K562 (cell line): ENCODE measurements around the gene PPIF. TPM values are rescaled to one million over a fixed set of nuclear protein-coding genes. Genes with fewer than 3 reads are reported as not detected.

Experiments
- ATAC-seq: fragments of 200-7000 bp; cut with Tn5 transposase; 3 replicates; pipeline ENCODE4 v1.9.1; 2020; ENCODE audit warnings: moderate library complexity
- BruUV-seq: library from RNA; stranded (reverse); fragments of 400-500 nt; replicated peaks from 2 replicates; lab custom pipeline; 2021; lab: Mats Ljungman, UMichigan
- CTCF ChIA-PET: fragments of 300-600 bp; formaldehyde crosslinking; extraction: SDS; loops from one replicate; lab custom pipeline; 2021; ENCODE audit warnings: low intra/inter-chr PET ratio; lab: Yijun Ruan, JAX
- POLR2A ChIA-PET: fragments of 300-600, 350-650 bp; sonication (Branson Sonifier 250); formaldehyde crosslinking; extraction: SDS; loops from one replicate; lab custom pipeline; 2021; ENCODE audit warnings: antibody characterized with exemption, inconsistent platforms; lab: Yijun Ruan, JAX
- DNase-seq, 4 experiments: peaks; one replicate each; pipeline versions ENCODE4 v3.0.0 to v3.0.0-alpha.2; 2011 to 2018; ENCODE audit warnings: low spot score in 3 of 4, mixed read lengths in 3 of 4; ENCODE audit errors: extremely low read depth in 1 of 4
- FAIRE-seq: peaks from 2 replicates; lab custom pipeline; 2011; peaks lifted over from hg19 to GRCh38; lab: Jason Lieb, UNC
- H2AFZ ChIP-seq: 2 replicates; pipeline ENCODE4 v1.6.0; 2011; ENCODE audit warnings: low read depth, low read length, control low read depth, inconsistent platforms
- H3K27ac ChIP-seq: fragments of 200-600 bp; 3 replicates; pipeline ENCODE4 v1.8.0; 2011; ENCODE audit warnings: low read depth, mild to moderate bottlenecking, control low read depth, inconsistent platforms, low read length, moderate library complexity, mixed read lengths; ENCODE audit errors: extremely low read depth
- H3K27me3 ChIP-seq, 2 experiments: fragments of 300-600 bp in 1 of 2; 2 replicates in 1 of 2; 3 replicates in 1 of 2; pipeline versions ENCODE4 v1.6.0 to v1.8.0; 2011; ENCODE audit warnings: inconsistent platforms in 2 of 2, low read length in 2 of 2, mild to moderate bottlenecking in 1 of 2, mixed read lengths in 1 of 2, moderate library complexity in 1 of 2; ENCODE audit not compliant: control insufficient read depth in 2 of 2, insufficient read depth in 2 of 2
- H3K36me3 ChIP-seq: fragments of 300-600 bp; 3 replicates; pipeline ENCODE4 v1.8.0; 2011; ENCODE audit warnings: mild to moderate bottlenecking, low read length, inconsistent platforms; ENCODE audit not compliant: control insufficient read depth, insufficient read depth
- H3K4me1 ChIP-seq, 2 experiments: fragments of 200-600 bp in 1 of 2; replicated peaks in 1 of 2; 2 replicates in 1 of 2; 3 replicates in 1 of 2; pipeline versions ENCODE4 v1.5.1 to v1.8.0; 2011; ENCODE audit warnings: inconsistent platforms in 2 of 2, low read length in 2 of 2, mild to moderate bottlenecking in 1 of 2, mixed read lengths in 1 of 2, moderate library complexity in 1 of 2; ENCODE audit not compliant: control insufficient read depth in 2 of 2, insufficient read depth in 2 of 2
- H3K4me2 ChIP-seq: 2 replicates; pipeline ENCODE4 v1.6.1; 2011; ENCODE audit warnings: low read length, control low read depth, inconsistent platforms, mixed read lengths; ENCODE audit not compliant: insufficient read depth
- H3K4me3 ChIP-seq: fragments of 200-600 bp; sonication (generic), shearing (Covaris generic); 2 replicates; pipeline ENCODE4 v1.5.1; 2016; ENCODE audit warnings: control low read depth, inconsistent platforms
- H3K79me2 ChIP-seq: fragments of 200-600 bp; 3 replicates; pipeline ENCODE4 v1.8.0; 2011; ENCODE audit warnings: low read length, inconsistent platforms; ENCODE audit not compliant: control insufficient read depth, insufficient read depth
- H3K9ac ChIP-seq, 2 experiments: 2 replicates each; pipeline versions ENCODE4 v1.6.0 to v1.6.1; 2011; ENCODE audit warnings: low read depth in 2 of 2, low read length in 2 of 2, control low read depth in 1 of 2, inconsistent platforms in 1 of 2, mild to moderate bottlenecking in 1 of 2, mixed read lengths in 1 of 2; ENCODE audit not compliant: insufficient read depth in 1 of 2
- H3K9me1 ChIP-seq: one replicate; pipeline ENCODE4 v1.6.0; 2011; ENCODE audit warnings: inconsistent platforms, mild to moderate bottlenecking, low read length, moderate library complexity; ENCODE audit not compliant: control insufficient read depth, insufficient read depth
- H3K9me3 ChIP-seq: replicated peaks from 2 replicates; pipeline ENCODE4 v1.5.1; 2011; ENCODE audit warnings: low read depth, low read length, inconsistent platforms; ENCODE audit not compliant: control insufficient read depth, insufficient read depth
- H4K20me1 ChIP-seq: replicated peaks from 2 replicates; pipeline ENCODE4 v1.6.1; 2011; ENCODE audit warnings: low read length, inconsistent platforms, mixed read lengths; ENCODE audit not compliant: control insufficient read depth, insufficient read depth
- ARID3B ChIP-seq: fragments of 250-450 bp; sonication (Bioruptor Pico); IDR thresholded peaks from 2 replicates; pipeline ENCODE4 v1.4.0; 2020; ENCODE audit warnings: borderline replicate concordance
- E2F5 ChIP-seq: sonication (generic); formaldehyde crosslinking; IDR thresholded peaks from 2 replicates; pipeline ENCODE4 v1.8.0; 2022; ENCODE audit warnings: mild to moderate bottlenecking, missing genetic modification reagents
- EP400 ChIP-seq: fragments of 450-650 bp; IDR thresholded peaks from 2 replicates; pipeline ENCODE4 v1.6.1; 2017; ENCODE audit warnings: antibody characterized with exemption, mild to moderate bottlenecking, moderate library complexity
- GMEB1 ChIP-seq: fragments of 250-450 bp; sonication (Bioruptor Pico); IDR thresholded peaks from 2 replicates; pipeline ENCODE4 v1.4.0; 2020; ENCODE audit warnings: mild to moderate bottlenecking
- KDM1A ChIP-seq, 2 experiments: fragments of 450-650 bp; IDR thresholded peaks; 2 replicates each; pipeline ENCODE4 v1.6.1; 2016; ENCODE audit warnings: mild to moderate bottlenecking in 2 of 2
- NR3C1 ChIP-seq: sonication (generic); formaldehyde crosslinking; IDR thresholded peaks from 2 replicates; pipeline ENCODE4 v1.8.1; 2022; ENCODE audit warnings: missing genetic modification reagents
- RCOR1 ChIP-seq, 2 experiments: IDR thresholded peaks; 2 replicates each; pipeline ENCODE4 v1.6.1; 2012; ENCODE audit warnings: low read depth in 2 of 2, low read length in 2 of 2, borderline replicate concordance in 1 of 2, improper control_type of control experiment in 1 of 2
- TFAP4 ChIP-seq: sonication (generic); formaldehyde crosslinking; IDR thresholded peaks from 2 replicates; pipeline ENCODE4 v1.8.0; 2022; ENCODE audit warnings: missing genetic modification reagents, mild to moderate bottlenecking, moderate library complexity, borderline replicate concordance
- TRIM28 ChIP-seq: fragments of 450-650 bp; IDR thresholded peaks from 2 replicates; pipeline ENCODE4 v1.6.1; 2017
- ZNF212 ChIP-seq: fragments of 450-650 bp; formaldehyde crosslinking; IDR thresholded peaks from 2 replicates; pipeline ENCODE4 v1.4.0; 2020; ENCODE audit warnings: mild to moderate bottlenecking
- WGBS: fragments of 100-300 bp; shearing (Covaris generic); methylation state at CpG from one replicate; pipeline ENCODE4 v1.1.6; 2016; ENCODE audit warnings: low coverage, mixed read lengths; ENCODE audit not compliant: insufficient coverage; ENCODE audit errors: missing lambda C conversion rate; 5-methylcytosine and 5-hydroxymethylcytosine counted together
- in situ Hi-C: fragments of 300-500 bp; cut with MboI; formaldehyde crosslinking; loops from 4 replicates; pipeline ENCODE4 v1.15.0; 2018; ENCODE audit warnings: inconsistent platforms, mixed read lengths
- intact Hi-C: fragments of 100-400 bp; cut with micrococcal nuclease; formaldehyde crosslinking; loops from 2 replicates; pipeline ENCODE4 v1.14.2; 2022
- polyA plus RNA-seq, 8 experiments: library from polyadenylated mRNA; depleted of rRNA in 4 of 8; stranded (reverse) in 5 of 8; unstranded in 3 of 8; fragments of >200 nt; fragmentation: Nextera tagmentation in 2 of 8; fragmentation: Illumina TruSeq in 1 of 8; extraction: Ambion mirVana in 2 of 8; extraction: Trizol in 1 of 8; gene quantifications; 2 replicates each; pipeline versions ENCODE4 v1.2.1 to v1.2.3, GENCODE V29; 2011 to 2014; ENCODE audit warnings: inconsistent platforms in 1 of 8, missing spikeins in 1 of 8
- total RNA-seq, 7 experiments: library from RNA; depleted of rRNA in 6 of 7; stranded (reverse); fragments of >200 nt in 6 of 7; fragmentation: Illumina TruSeq in 2 of 7; extraction: Trizol in 2 of 7; gene quantifications; 2 replicates each; pipeline versions ENCODE4 v1.2.1 to v1.2.3, GENCODE V29; 2011 to 2021; ENCODE audit warnings: low replicate concordance in 1 of 7
- TF ChIP-seq, protein P1 (sequence below): fragments of 250-450 bp; sonication (Bioruptor Pico); IDR thresholded peaks from 2 replicates; pipeline ENCODE4 v1.4.0; 2020
- TF ChIP-seq, protein P2 (sequence below): fragments of 450-650 bp; IDR thresholded peaks from 2 replicates; pipeline ENCODE4 v1.7.1; 2018; ENCODE audit warnings: mild to moderate bottlenecking, low read depth; ENCODE audit not compliant: partially characterized antibody

The PPIF gene
- total and polyA plus RNA-seq, 9 of the 15 experiments (the other 6 are each of a cell fraction or from before 2014, with no cell fraction given) = 40.9 to 287 (median 117) TPM

DNA sequence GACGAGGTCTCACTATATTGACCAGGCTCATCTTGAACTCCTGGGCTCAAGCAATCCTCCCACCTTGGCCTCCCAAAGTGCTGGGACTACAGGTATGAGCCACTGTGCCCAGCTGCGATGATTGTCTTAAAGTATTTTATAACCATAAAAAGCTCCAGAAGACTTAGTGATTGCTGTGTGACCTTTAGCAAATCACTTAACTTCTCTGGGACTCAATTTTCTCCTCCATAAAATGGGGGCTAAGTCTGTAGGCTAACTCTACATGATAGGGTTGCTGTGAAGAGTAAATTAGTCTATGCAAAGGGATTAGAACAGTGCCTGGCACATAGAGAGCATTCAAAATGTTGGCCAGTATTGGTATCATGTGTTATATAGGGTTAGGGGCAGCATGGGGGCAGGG lies 42.8 kb downstream of the PPIF start:
- H3K9ac ChIP-seq = peak overlapping the region in 1 of 2 experiments; percentile 75; a peak in 1 of 4 replicates
- CTCF ChIA-PET = interaction anchor here (2.0 kb wide), 1 partner anchor 78 kb away, joined by 5 read pairs; no protein-coding TSS in a partner anchor
- ATAC-seq = no peak
- TF ChIP-seq KDM1A (IDR thresholded peaks at IDR 0.05) = peak in 1 of 2 experiments; percentile 40; a peak in 3 of 4 replicates
- no peak for TF ChIP-seq GMEB1 (CRISPR knock-in tag)
- no peak for TF ChIP-seq ARID3B (CRISPR knock-in tag)
- no peak for TF ChIP-seq NR3C1 (CRISPR knock-in tag)
- TF ChIP-seq TFAP4 (CRISPR knock-in tag) = no peak
- no peak for TF ChIP-seq ZNF212
- TF ChIP-seq, protein P1, sequence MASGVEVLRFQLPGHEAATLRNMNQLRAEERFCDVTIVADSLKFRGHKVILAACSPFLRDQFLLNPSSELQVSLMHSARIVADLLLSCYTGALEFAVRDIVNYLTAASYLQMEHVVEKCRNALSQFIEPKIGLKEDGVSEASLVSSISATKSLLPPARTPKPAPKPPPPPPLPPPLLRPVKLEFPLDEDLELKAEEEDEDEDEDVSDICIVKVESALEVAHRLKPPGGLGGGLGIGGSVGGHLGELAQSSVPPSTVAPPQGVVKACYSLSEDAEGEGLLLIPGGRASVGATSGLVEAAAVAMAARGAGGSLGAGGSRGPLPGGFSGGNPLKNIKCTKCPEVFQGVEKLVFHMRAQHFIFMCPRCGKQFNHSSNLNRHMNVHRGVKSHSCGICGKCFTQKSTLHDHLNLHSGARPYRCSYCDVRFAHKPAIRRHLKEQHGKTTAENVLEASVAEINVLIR (CRISPR knock-in tag) = no peak
- TF ChIP-seq RCOR1 (IDR thresholded peaks at IDR 0.05; ENCODE audit: borderline replicate concordance in 1 of 2, low read depth in 2 of 2, low read length in 2 of 2) = no peak
- no peak for TF ChIP-seq EP400
- 0 out of 2 replicates have a peak, but pooled peaks have one; percentile 33 for TF ChIP-seq E2F5 (CRISPR knock-in tag)
- no peak for TF ChIP-seq TRIM28
- TF ChIP-seq, protein P2, sequence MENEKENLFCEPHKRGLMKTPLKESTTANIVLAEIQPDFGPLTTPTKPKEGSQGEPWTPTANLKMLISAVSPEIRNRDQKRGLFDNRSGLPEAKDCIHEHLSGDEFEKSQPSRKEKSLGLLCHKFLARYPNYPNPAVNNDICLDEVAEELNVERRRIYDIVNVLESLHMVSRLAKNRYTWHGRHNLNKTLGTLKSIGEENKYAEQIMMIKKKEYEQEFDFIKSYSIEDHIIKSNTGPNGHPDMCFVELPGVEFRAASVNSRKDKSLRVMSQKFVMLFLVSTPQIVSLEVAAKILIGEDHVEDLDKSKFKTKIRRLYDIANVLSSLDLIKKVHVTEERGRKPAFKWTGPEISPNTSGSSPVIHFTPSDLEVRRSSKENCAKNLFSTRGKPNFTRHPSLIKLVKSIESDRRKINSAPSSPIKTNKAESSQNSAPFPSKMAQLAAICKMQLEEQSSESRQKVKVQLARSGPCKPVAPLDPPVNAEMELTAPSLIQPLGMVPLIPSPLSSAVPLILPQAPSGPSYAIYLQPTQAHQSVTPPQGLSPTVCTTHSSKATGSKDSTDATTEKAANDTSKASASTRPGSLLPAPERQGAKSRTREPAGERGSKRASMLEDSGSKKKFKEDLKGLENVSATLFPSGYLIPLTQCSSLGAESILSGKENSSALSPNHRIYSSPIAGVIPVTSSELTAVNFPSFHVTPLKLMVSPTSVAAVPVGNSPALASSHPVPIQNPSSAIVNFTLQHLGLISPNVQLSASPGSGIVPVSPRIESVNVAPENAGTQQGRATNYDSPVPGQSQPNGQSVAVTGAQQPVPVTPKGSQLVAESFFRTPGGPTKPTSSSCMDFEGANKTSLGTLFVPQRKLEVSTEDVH = no peak

More for the DNA sequence above, 42.8 kb downstream of the PPIF start:
- Histone ChIP-seq H3K4me1 (peaks cover 47 to 61% of the 10 kb centered on the region in 2 experiments), H3K9me1 (peaks cover 10% of the 10 kb centered on the region), H3K27me3 (no peaks in the 10 kb centered on the region), H2AFZ (peak overlapping the region; percentile 90; the same call in 1 of the 2 replicates), H3K4me2 (peak overlapping the region; percentile 77), H3K4me3 (no peak overlapping the region), H3K27ac (peak overlapping the region; percentile 83; the same call in 2 of the 3 replicates), H3K79me2 (no peaks in the 10 kb centered on the region), H3K36me3 (no peaks in the 10 kb centered on the region), H3K9me3 (no peaks in the 10 kb centered on the region), H4K20me1 (no peaks in the 10 kb centered on the region)
- DNase-seq = no peak
- intact Hi-C loops (loop anchor here (2.0 to 5.0 kb wide), 3 partner anchors 55 to 97 kb away; partner anchors contain the start of gene ZCCHC24), in situ Hi-C loops (loop anchor here (5.0 kb wide), 1 partner anchor 82 kb away; no protein-coding TSS in a partner anchor)
- 97% methylated on average over 2 of the region's 2 CpGs for WGBS
- POLR2A ChIA-PET = interaction anchor here (0.6 to 0.7 kb wide), 2 partner anchors 24 to 51 kb away, joined by 3 read pairs; no protein-coding TSS in a partner anchor
- FAIRE-seq = peak; percentile 15
- no TSS peak for BruUV-seq
